HG03103 (cell line): Measurements from ENCODE around the gene KLF3.

Experiments used
- ATAC-seq: cut with Tn5 transposase; IDR thresholded peaks from one replicate; pipeline ENCODE4 v1.9.1; 2021; ENCODE audit warnings: low read depth; ENCODE audit not compliant: unreplicated experiment

The KLF3 gene

DNA sequence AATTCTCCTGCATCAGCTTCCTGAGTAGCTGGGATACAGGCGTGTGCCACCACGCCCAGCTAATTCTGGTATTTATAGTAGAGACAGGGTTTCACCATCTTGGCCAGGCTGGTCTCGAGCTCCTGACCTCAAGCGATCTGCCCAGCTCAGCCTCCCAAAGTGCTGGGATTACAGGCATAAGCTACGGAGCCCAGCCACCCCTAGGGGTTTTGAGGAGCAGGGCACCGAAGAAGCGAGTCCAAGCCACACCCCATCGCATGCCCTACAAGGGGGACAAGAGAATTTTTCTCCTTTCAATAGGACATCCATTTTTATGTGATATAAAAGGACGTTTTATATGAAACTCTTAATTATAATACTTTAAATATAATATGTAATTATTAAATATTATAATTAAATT lies 13.9 kb upstream of the KLF3 start:
- ATAC-seq, result no peak

DNA sequence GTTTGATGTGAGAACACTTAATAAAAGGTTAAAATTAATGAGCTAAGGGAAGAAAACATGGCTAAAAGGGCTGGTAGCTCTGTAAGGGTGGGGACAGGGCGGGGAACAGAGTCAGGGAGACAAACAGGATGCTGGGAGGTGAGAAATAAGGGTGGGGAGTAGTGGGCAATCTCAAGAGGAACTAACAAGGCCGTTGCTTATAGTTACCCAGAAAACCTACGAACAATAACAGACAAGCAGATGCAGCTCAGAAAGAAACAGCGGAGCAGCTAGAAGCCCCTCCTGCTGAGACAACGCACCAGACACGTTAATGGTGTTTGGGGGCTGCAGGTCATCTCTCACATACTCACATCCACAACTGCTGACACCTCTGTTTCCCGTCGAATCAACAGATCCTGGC lies 9.7 kb upstream of the KLF3 start:
- ATAC-seq, result no peak

DNA sequence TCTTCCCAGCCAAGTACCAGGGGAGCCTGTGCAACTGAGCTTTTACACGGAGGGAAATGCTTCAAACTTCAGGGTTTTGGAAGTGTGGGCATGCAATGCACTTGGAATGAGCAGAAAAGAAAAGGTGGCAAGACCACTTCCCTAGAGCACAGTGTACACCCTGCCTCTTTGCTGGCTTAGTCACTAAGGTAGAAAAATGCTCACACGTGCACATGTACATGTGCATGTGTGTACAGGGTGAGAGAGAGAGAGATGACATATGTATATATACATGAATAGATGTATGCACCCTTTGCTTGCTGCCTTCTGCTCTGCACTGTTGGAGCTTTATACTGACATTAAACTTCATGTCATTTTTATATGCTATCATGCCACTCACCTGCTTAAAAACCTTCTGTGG lies 7.9 kb upstream of the KLF3 start:
- ATAC-seq, result no peak

- ATAC-seq, result no peak
Measured at GRCh38 chr4:38659346-38659745, 4.7 kb upstream of the KLF3 start.

DNA sequence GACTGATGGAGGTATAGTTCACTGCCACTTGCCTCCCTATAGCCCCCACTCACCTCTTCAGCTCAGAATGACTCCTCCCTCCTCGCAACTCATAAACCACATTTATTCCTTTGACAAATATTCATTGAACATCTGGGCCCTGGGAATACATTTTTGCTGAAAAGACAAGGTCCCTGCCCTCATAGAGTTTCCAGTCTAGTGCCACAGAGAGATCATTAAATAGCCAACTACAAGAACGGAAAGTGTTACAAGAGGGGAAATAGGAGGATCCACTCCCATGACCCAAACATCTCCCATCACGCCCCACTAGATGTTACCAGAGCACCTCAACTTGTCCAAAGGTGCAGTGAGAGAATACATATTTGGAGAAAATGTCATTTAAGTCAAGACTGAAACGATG lies 3.2 kb upstream of the KLF3 start:
- ATAC-seq, result no peak

- ATAC-seq, result no peak
Measured at GRCh38 chr4:38661371-38661770, 2.6 kb upstream of the KLF3 start.

DNA sequence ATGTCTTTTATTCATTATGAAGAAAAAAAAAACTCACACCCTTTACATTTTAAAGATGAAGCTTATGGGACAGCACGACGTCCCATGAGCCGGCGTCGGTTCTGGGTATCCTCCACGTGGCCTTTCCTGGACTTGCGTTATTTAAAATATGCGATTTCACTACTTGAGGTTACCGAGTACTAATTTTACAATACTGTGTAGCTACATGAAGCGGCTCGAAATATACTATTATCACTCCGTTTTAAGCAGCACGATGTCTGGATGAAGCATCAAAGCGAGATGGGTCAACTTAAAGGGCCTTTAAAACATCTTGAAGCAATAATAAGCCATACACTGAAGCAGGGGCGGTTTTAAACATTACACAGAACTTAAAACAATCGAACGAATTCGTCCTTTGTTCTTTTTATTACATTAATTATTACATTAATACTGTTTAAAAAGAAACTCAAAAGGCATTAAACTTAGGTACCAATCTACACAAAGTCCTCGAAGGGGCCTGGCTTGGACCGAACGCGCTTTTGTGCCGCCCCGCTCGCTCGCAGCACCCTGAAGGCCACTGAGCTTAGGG lies 1.4 kb upstream of the KLF3 start:
- no peak for ATAC-seq

DNA sequence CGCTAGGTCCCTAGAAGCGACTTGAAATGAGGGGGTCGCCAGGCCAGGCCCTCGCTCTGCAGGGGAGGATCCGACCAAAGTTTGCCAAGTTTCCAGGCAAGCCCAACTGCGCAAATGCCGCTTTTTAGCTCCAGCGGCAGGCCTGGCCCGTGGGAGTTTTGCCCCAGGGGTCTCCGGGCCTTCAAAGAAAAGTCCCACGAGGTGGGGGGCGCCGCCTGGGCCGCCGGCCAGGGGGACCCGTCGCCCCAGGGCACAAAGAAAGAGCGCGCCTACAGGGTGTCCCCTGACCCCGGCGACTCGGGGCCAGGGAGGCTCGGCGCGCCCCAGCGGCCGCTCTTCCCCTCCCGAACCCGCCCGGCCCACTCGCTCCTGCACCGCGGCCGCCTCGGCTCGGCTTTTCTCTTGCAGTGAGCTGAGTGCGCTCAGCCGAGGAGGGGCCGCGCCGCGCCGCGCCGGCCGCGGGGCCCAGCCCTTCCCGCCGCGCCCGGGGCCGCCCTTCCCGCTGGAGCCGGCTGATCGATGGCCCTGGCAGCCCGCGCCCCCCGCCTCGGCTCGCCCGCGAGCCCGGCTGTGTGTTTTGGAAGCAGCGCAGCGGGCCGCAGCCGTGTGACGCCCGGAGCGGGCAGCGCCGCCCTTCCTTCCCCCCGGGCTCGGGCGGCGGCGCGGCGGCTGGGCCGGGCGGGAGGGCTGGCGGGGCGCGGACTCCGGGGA lies 754 bp upstream of the KLF3 start:
- ATAC-seq, result peak; percentile 37

DNA sequence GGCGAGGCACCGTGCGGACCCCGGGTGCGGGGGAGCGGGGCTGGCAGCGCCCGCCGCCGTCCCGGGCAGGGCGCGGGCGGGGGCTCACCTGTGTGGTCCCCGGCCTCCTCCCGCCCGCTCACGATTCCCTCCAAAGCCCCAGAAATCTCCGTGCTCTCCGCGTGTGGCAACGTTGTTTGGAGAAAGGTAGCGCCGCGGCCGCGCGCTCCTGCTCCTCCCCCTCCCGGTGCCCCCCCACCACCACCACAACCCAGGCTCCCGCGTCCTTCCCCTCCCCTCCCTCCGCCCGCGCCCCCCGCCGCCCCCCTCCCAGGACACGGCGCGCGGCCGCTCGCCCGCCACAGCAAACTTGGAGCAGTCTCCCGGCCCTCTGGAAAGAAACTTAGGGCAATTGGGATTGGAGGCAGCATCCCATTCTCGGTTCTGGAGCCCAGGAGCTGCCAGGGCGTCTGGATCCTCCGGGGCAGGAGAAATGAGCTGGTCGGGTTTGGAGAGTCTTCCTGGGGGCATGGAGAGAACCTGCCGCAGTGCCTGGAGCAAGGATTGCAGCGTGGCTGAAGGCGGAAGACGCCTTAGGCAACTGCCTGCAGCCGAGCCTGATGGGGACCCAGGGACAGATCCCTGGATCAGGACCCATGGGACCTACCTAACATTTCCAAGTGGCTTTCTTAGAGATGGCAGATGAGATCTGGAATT lies 855 bp downstream of the KLF3 start:
- no peak for ATAC-seq

DNA sequence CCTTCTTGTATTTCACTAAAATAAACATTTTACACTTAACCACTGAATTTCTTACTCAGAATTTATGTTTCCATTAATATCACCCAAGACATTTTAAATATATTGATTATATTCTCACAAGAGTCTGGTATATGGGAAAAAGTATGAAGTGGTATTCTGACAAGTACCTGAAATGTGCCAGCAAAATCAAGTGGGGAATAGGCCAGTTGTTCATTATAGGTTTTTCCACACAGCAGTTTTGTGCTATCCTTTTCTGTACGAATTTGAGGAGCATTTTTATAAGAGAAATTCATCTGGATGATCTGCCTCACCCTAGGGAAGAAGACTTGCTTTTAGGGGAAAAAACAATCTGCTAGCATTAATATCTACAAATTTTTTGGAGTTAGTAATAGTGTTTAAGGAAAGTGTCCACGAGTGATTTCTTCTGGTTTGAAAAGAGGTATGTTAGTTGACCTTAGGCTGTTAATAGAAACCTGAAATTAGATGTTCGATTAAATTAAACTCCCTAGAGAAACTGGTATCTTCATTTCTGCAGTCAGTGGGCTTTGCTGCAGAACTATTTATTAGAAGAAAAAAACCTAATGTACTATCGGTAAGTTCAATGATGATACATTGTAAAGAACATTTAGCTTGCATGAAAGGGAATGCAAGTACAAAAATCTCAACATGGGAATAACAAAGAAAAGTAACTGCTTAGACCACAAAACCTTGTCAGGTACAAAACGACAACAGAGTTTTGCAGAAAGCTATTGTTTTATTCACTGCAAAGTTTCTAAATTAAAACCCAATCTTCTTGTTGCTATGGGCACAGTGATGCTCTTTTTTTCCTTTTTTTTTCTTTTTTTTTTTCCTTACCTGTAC lies 1.8 kb downstream of the KLF3 start:
- ATAC-seq, result no peak

- no peak for ATAC-seq
Measured at GRCh38 chr4:38666766-38667084, 2.7 kb downstream of the KLF3 start.

GRCh38 chr4:38667085-38667893 lies 3.3 kb downstream of the KLF3 start:
- ATAC-seq, result no peak

DNA sequence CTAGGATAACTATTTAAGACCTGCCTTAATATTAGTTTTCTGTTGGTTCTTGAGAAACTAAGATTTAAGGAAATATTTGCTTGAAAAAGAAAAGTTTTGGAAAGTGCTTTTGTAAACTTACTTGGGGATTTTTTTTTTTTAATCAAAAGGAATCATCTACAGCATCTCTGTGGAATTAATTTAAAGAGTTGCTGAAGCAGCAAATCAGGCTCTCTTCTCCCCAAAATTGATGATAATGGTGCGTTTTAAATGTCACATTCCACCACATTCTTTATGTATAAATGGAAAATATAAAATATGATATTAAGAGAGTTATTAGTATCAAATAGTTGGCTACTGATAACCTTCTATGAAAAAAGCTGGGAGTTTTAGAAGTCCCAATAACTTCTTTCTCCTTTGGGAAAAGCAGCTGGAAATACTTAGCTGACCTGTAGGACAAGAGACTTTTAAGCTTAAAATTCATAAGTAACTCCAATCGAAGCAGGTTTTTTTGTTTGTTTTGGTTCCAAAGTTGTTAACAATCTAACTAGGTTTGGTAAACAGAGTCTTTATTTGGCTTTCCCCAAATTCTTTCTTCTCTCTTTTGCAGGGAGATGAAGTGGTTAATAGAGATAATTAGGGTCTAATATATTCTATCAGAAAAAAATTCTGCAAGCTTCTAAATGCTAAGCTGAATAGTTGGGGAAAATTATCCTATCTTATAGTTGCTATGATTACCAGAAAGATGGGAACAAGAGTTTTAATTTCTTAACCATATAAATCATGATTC lies 4.4 kb downstream of the KLF3 start:
- no peak for ATAC-seq

- ATAC-seq, result no peak
Measured at GRCh38 chr4:38669208-38669607, 5.2 kb downstream of the KLF3 start.

DNA sequence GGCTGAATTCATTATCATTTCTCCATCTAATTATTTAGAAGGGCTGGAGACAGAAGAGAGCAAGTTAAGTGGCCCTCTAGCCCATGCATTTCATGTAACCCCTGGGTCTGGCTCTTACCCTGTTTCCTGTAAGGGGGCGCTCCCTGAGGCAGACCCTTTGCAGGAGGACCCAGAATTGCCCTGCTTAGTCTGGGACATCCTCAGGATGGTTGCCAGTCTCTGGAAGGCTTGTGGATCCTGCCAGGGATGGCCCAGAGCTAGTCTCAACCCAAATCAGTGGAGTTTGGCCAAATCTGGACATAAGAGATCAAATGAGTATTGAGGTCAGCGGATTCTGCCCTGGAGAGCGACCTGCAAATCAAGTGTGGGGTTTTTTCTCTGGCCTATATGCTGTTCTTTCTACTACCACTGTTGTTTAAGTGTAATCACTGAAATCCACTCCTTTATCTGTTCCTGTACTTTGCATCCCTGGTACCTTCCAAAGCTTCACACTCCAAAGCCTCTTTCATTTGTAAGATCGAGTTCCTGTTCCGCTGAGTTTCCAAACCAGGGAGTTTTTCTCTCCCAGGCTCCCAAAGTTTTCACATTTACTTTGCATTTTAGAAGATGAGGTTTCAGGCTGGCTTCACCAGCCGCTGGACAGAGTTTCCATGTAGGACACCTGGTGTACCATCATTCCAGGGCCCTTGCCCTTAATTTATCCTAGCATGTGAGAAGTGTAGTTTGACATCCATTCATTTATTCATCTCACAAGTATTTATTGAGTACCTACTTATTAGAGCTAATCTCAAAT lies 6.3 kb downstream of the KLF3 start:
- no peak for ATAC-seq

DNA sequence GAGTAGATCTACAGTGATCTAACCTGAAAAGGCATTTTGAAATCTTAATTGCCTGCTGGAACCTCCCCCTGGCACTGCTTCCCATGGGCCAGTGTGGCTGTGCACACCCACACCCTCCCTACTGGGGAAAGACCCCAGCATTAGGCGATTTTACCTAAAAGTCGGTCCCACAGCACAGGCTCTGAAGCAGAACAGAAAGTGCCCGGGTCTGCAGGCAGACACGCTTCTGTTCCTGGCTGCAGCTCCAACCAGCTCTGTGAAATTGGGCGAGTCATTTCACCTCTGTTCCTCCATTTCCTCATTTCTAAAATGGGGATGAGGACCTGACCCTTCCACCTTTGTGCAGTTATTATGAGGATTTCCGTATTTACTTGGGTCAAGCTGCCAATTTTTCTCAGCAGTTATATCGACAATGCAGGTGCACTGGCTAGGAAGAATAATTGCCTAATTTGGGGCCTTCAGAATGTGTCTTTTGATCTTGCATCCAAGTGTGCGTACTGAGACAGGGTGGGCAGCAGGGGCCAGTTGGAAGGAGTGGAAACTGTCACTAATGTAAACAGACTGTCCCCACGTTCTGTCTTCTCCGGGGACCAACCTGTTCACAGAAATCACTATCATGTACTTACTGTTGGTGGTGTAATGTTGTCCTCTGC lies 7.1 kb downstream of the KLF3 start:
- no peak for ATAC-seq

- ATAC-seq, result no peak
Measured at GRCh38 chr4:38671592-38671940, 7.6 kb downstream of the KLF3 start.

GRCh38 chr4:38672074-38672396 lies 8.0 kb downstream of the KLF3 start:
- ATAC-seq, result no peak
